Sigmoid colon (tissue), 4 donors: ENCODE data around the gene MNT.

Source experiments
- CTCF ChIP-seq, 4 experiments: fragments of 450-650 bp in 3 of 4; fragments of 200-600 bp in 1 of 4; IDR thresholded peaks; one replicate each; pipeline ENCODE4 v1.5.1; 2016 to 2019; ENCODE audit warnings: antibody characterized with exemption in 4 of 4, mild to moderate bottlenecking in 3 of 4, moderate library complexity in 2 of 4
- EP300 ChIP-seq, 4 donors: sonication (generic); formaldehyde crosslinking; IDR thresholded peaks; one replicate each; pipeline ENCODE4 v1.6.1; 2017; ENCODE audit warnings: antibody characterized with exemption in 4 of 4
- POLR2A ChIP-seq, 2 donors: fragments of 450-650 bp; IDR thresholded peaks; one replicate each; pipeline ENCODE4 v1.6.1; 2016; ENCODE audit warnings: antibody characterized with exemption in 2 of 2, mild to moderate bottlenecking in 2 of 2, moderate library complexity in 2 of 2
- POLR2AphosphoS5 ChIP-seq, 4 donors: sonication (generic); formaldehyde crosslinking; IDR thresholded peaks; one replicate each; pipeline ENCODE4 v1.6.1; 2017; ENCODE audit warnings: antibody characterized with exemption in 4 of 4

GRCh38 chr17:2427910-2428309, 27.1 kb upstream of the MNT start:
- TF ChIP-seq CTCF (IDR thresholded peaks at IDR 0.05) = no peak
- no peak for TF ChIP-seq EP300 (IDR thresholded peaks at IDR 0.05)
- TF ChIP-seq POLR2A (IDR thresholded peaks at IDR 0.05) = no peak
- TF ChIP-seq POLR2AphosphoS5 (IDR thresholded peaks at IDR 0.05) = no peak
